Measurements from ENCODE around the gene LCMT1. TPM values are rescaled to one million over a fixed set of nuclear protein-coding genes. Genes with fewer than 3 reads are reported as not detected.

Gene LCMT1
- total RNA-seq, 2 experiments from 2014 or later, result 37.9 to 41.3 TPM

GRCh38 chr16:25079637-25080378 is 31.7 kb upstream of the LCMT1 start:
- CTCF ChIA-PET, result interaction anchor here (0.9 kb wide), 1 partner anchor 13 kb away, joined by 4 read pairs; no protein-coding TSS in a partner anchor

GRCh38 chr16:25080420-25081131 is 31.0 kb upstream of the LCMT1 start:
- no peaks in the 10 kb centered on the region for H3K27me3 Mint-ChIP-seq (ENCODE audit: low read depth)
- H3K36me3 Mint-ChIP-seq (ENCODE audit: low read depth), result no peaks in the 10 kb centered on the region
- H3K4me3 Mint-ChIP-seq, result no peak overlapping the region
- H3K27ac Mint-ChIP-seq, result no peak overlapping the region
- DNase-seq (no peak), ATAC-seq (no peak)
- ChIA-PET POLR2A (no interaction called here), CTCF (no interaction called here)
- H3K4me1 Mint-ChIP-seq (ENCODE audit: low read depth), result peaks cover 3% of the 10 kb centered on the region
- no peaks in the 10 kb centered on the region for H3K9me3 Mint-ChIP-seq (ENCODE audit: insufficient read depth)

More at GRCh38 chr16:25079637-25080378, 31.7 kb upstream of the LCMT1 start:
- Mint-ChIP-seq H3K4me1 (ENCODE audit: low read depth) (peaks cover 3% of the 10 kb centered on the region), H3K9me3 (ENCODE audit: insufficient read depth) (no peaks in the 10 kb centered on the region), H3K4me3 (no peak overlapping the region), H3K27me3 (ENCODE audit: low read depth) (no peaks in the 10 kb centered on the region), H3K36me3 (ENCODE audit: low read depth) (no peaks in the 10 kb centered on the region), H3K27ac (no peak overlapping the region)
- no peak for DNase-seq
- ATAC-seq, result no peak
- POLR2A ChIA-PET, result no interaction called here

- H3K9me3 Mint-ChIP-seq (ENCODE audit: insufficient read depth), result no peaks in the 10 kb centered on the region
- no peak for ATAC-seq
- CTCF ChIA-PET, result interaction anchor here (0.8 kb wide), 1 partner anchor 15 kb away, joined by 3 read pairs; no protein-coding TSS in a partner anchor
- H3K36me3 Mint-ChIP-seq (ENCODE audit: low read depth), result no peaks in the 10 kb centered on the region
- POLR2A ChIA-PET, result no interaction called here
- no peak overlapping the region for H3K27ac Mint-ChIP-seq
- no peak overlapping the region for H3K4me3 Mint-ChIP-seq
- peaks cover 3% of the 10 kb centered on the region for H3K4me1 Mint-ChIP-seq (ENCODE audit: low read depth)
- no peaks in the 10 kb centered on the region for H3K27me3 Mint-ChIP-seq (ENCODE audit: low read depth)
- no peak for DNase-seq
Observed at GRCh38 chr16:25081702-25082101, 29.8 kb upstream of the LCMT1 start.

- Mint-ChIP-seq H3K9me3 (ENCODE audit: insufficient read depth) (no peaks in the 10 kb centered on the region), H3K27me3 (ENCODE audit: low read depth) (no peaks in the 10 kb centered on the region), H3K27ac (no peak overlapping the region), H3K4me1 (ENCODE audit: low read depth) (peaks cover 3% of the 10 kb centered on the region), H3K4me3 (no peak overlapping the region), H3K36me3 (ENCODE audit: low read depth) (no peaks in the 10 kb centered on the region)
- DNase-seq (no peak), ATAC-seq (no peak)
- ChIA-PET POLR2A (no interaction called here), CTCF (no interaction called here)
Observed at GRCh38 chr16:25083065-25083464, 28.5 kb upstream of the LCMT1 start.

- no peaks in the 10 kb centered on the region for H3K36me3 Mint-ChIP-seq (ENCODE audit: low read depth)
- peaks cover 3% of the 10 kb centered on the region for H3K4me1 Mint-ChIP-seq (ENCODE audit: low read depth)
- no peak for ATAC-seq
- H3K27me3 Mint-ChIP-seq (ENCODE audit: low read depth), result no peaks in the 10 kb centered on the region
- ChIA-PET CTCF (no interaction called here), POLR2A (no interaction called here)
- no peak for DNase-seq
- no peak overlapping the region for H3K27ac Mint-ChIP-seq
- H3K9me3 Mint-ChIP-seq (ENCODE audit: insufficient read depth), result no peaks in the 10 kb centered on the region
- no peak overlapping the region for H3K4me3 Mint-ChIP-seq
Observed at GRCh38 chr16:25083701-25084100, 27.8 kb upstream of the LCMT1 start.

- no peak for DNase-seq
- POLR2A ChIA-PET, result interaction anchor here (1.1 kb wide), 1 partner anchor 18 kb away, joined by 4 read pairs; no protein-coding TSS in a partner anchor
- CTCF ChIA-PET, result no interaction called here
- H3K4me3 Mint-ChIP-seq, result no peak overlapping the region
- H3K9me3 Mint-ChIP-seq (ENCODE audit: insufficient read depth), result no peaks in the 10 kb centered on the region
- H3K27me3 Mint-ChIP-seq (ENCODE audit: low read depth), result no peaks in the 10 kb centered on the region
- H3K4me1 Mint-ChIP-seq (ENCODE audit: low read depth), result peaks cover under 1% of the 10 kb centered on the region
- H3K27ac Mint-ChIP-seq, result no peak overlapping the region
- no peak for ATAC-seq
- no peaks in the 10 kb centered on the region for H3K36me3 Mint-ChIP-seq (ENCODE audit: low read depth)
Observed at GRCh38 chr16:25084797-25085196, 26.7 kb upstream of the LCMT1 start.

- POLR2A ChIA-PET, result no interaction called here
- no peaks in the 10 kb centered on the region for H3K27me3 Mint-ChIP-seq (ENCODE audit: low read depth)
- DNase-seq (no peak), ATAC-seq (no peak)
- H3K9me3 Mint-ChIP-seq (ENCODE audit: insufficient read depth), result no peaks in the 10 kb centered on the region
- H3K4me3 Mint-ChIP-seq, result no peak overlapping the region
- H3K27ac Mint-ChIP-seq, result no peak overlapping the region
- peaks cover 5% of the 10 kb centered on the region for H3K4me1 Mint-ChIP-seq (ENCODE audit: low read depth)
- no peaks in the 10 kb centered on the region for H3K36me3 Mint-ChIP-seq (ENCODE audit: low read depth)
- CTCF ChIA-PET, result no interaction called here
Observed at GRCh38 chr16:25087761-25088160, 23.8 kb upstream of the LCMT1 start.

- no peak for ATAC-seq
- no peaks in the 10 kb centered on the region for H3K27me3 Mint-ChIP-seq (ENCODE audit: low read depth)
- POLR2A ChIA-PET, result interaction anchor here (0.9 to 2.7 kb wide), 2 partner anchors 22 kb away, joined by 3 to 18 read pairs; partner anchors contain the start of gene LCMT1
- H3K27ac Mint-ChIP-seq, result no peak overlapping the region
- no peak overlapping the region for H3K4me3 Mint-ChIP-seq
- H3K4me1 Mint-ChIP-seq (ENCODE audit: low read depth), result peaks cover 19% of the 10 kb centered on the region
- H3K36me3 Mint-ChIP-seq (ENCODE audit: low read depth), result peaks cover 5% of the 10 kb centered on the region
- H3K9me3 Mint-ChIP-seq (ENCODE audit: insufficient read depth), result no peaks in the 10 kb centered on the region
- no peak for DNase-seq
- CTCF ChIA-PET, result no interaction called here
Observed at GRCh38 chr16:25089351-25089750, 22.2 kb upstream of the LCMT1 start.

- H3K9me3 Mint-ChIP-seq (ENCODE audit: insufficient read depth), result no peaks in the 10 kb centered on the region
- ChIA-PET CTCF (no interaction called here), POLR2A (no interaction called here)
- peak overlapping the region; percentile 9 for H3K27ac Mint-ChIP-seq
- DNase-seq (no peak), ATAC-seq (no peak)
- peaks cover 22% of the 10 kb centered on the region for H3K4me1 Mint-ChIP-seq (ENCODE audit: low read depth)
- H3K27me3 Mint-ChIP-seq (ENCODE audit: low read depth), result no peaks in the 10 kb centered on the region
- H3K36me3 Mint-ChIP-seq (ENCODE audit: low read depth), result peaks cover 5% of the 10 kb centered on the region
- no peak overlapping the region for H3K4me3 Mint-ChIP-seq
Observed at GRCh38 chr16:25092441-25092840, 19.1 kb upstream of the LCMT1 start.

- Mint-ChIP-seq H3K36me3 (ENCODE audit: low read depth) (peaks cover 5% of the 10 kb centered on the region), H3K9me3 (ENCODE audit: insufficient read depth) (no peaks in the 10 kb centered on the region), H3K4me1 (ENCODE audit: low read depth) (peaks cover 22% of the 10 kb centered on the region), H3K27ac (peak overlapping the region; percentile 83), H3K27me3 (ENCODE audit: low read depth) (no peaks in the 10 kb centered on the region), H3K4me3 (peak overlapping the region; percentile 6)
- ATAC-seq, result peak; percentile 70
- POLR2A ChIA-PET, result interaction anchor here (1.4 to 1.9 kb wide), 4 partner anchors 26 to 44 kb away, joined by 4 to 13 read pairs (median 6); no protein-coding TSS in a partner anchor
- CTCF ChIA-PET, result interaction anchor here (0.8 to 2.2 kb wide), 3 partner anchors 13 to 27 kb away, joined by 5 to 12 read pairs (median 8); no protein-coding TSS in a partner anchor
- DNase-seq, result peak; percentile 25
Observed at GRCh38 chr16:25093208-25094061, 18.1 kb upstream of the LCMT1 start.

GRCh38 chr16:25094596-25094995 is 16.9 kb upstream of the LCMT1 start:
- ChIA-PET POLR2A (interaction anchor here (1.4 to 1.9 kb wide), 4 partner anchors 27 to 45 kb away, joined by 4 to 13 read pairs (median 6); no protein-coding TSS in a partner anchor), CTCF (interaction anchor here (0.7 to 2.2 kb wide), 5 partner anchors 9 to 46 kb away, joined by 3 to 12 read pairs (median 3); no protein-coding TSS in a partner anchor)
- Mint-ChIP-seq H3K27ac (peak overlapping the region; percentile 17), H3K27me3 (ENCODE audit: low read depth) (no peaks in the 10 kb centered on the region), H3K4me3 (no peak overlapping the region), H3K36me3 (ENCODE audit: low read depth) (peaks cover 5% of the 10 kb centered on the region), H3K4me1 (ENCODE audit: low read depth) (peaks cover 22% of the 10 kb centered on the region), H3K9me3 (ENCODE audit: insufficient read depth) (no peaks in the 10 kb centered on the region)
- DNase-seq (no peak), ATAC-seq (no peak)
